HUES6 (cell line): ENCODE measurements around the gene LARGE2.

Experiments
- H3K27ac ChIP-seq: 2 replicates; pipeline ENCODE4 v1.7.0; 2013; ENCODE audit warnings: low read depth, mild to moderate bottlenecking, low read length, inconsistent platforms
- H3K27me3 ChIP-seq: 2 replicates; pipeline ENCODE4 v1.6.1; 2013; ENCODE audit warnings: low read length; ENCODE audit not compliant: control insufficient read depth, insufficient read depth
- H3K36me3 ChIP-seq: 2 replicates; pipeline ENCODE4 v1.6.1; 2013; ENCODE audit warnings: low read length; ENCODE audit not compliant: control insufficient read depth, insufficient read depth
- H3K4me1 ChIP-seq: 2 replicates; pipeline ENCODE4 v1.6.1; 2013; ENCODE audit warnings: low read length; ENCODE audit not compliant: control insufficient read depth, insufficient read depth
- H3K4me3 ChIP-seq: 2 replicates; pipeline ENCODE4 v1.5.1; 2013; ENCODE audit warnings: low read depth, low read length
- H3K9ac ChIP-seq: one replicate; pipeline ENCODE4 v1.6.1; 2013; ENCODE audit warnings: mild to moderate bottlenecking, low read length
- H3K9me3 ChIP-seq: 2 replicates; pipeline ENCODE4 v1.6.1; 2013; ENCODE audit warnings: low read depth, low read length; ENCODE audit not compliant: control insufficient read depth, insufficient read depth

The LARGE2 gene

DNA sequence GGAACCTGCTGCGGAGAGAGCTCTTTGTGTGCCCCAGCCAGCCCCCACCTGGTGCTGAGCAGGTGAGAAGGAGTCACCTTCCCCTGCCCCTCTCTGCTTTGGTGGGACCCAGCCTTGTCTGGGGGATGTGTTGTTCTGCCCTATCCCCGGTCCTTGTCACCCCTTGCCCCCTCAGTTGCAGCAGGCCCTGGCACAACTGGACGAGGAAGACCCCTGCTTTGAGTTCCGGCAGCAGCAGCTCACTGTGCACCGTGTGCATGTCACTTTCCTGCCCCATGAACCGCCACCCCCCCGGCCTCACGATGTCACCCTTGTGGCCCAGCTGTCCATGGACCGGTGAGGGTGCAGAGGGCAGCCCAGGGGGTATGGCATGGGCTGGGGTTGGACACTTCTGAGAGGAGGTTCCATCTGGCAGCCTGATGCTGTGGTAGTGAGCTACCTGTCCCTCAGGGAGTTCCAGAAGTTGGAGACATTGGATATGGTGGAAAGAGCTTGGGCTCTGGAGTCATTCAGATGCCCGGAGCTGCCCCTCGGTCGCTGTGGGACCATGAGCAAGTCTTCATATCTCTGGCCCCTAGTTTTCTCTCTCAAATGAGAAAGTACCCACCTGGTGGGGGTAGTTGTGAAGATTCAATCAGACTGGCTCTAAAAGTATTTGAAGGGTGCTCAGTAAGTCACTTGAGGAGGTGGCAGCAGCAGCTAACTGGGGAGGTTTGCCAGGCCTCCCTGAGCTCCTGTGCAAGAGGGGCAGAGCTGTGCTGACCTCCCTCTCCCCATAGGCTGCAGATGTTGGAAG is 4.3 kb downstream of the LARGE2 start:
- Histone ChIP-seq H3K27me3 (peaks cover 27% of the 10 kb centered on the region), H3K4me3 (no peak overlapping the region), H3K9me3 (no peaks in the 10 kb centered on the region), H3K27ac (no peak overlapping the region), H3K4me1 (peaks cover 5% of the 10 kb centered on the region), H3K36me3 (peaks cover 34% of the 10 kb centered on the region), H3K9ac (no peak overlapping the region)

DNA sequence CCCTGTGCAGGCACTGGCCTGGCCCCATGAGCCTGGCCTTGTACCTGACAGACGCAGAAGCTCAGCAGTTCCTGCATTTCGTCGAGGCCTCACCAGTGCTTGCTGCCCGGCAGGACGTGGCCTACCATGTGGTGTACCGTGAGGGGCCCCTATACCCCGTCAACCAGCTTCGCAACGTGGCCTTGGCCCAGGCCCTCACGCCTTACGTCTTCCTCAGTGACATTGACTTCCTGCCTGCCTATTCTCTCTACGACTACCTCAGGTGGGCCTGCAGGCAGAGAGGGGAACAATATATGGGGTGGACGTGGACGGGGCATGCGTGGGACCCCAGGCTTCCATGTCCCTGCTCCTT is 4.9 kb downstream of the LARGE2 start:
- peaks cover 40% of the 10 kb centered on the region for H3K36me3 ChIP-seq
- no peak overlapping the region for H3K27ac ChIP-seq

GRCh38 chr11:45927684-45928413 is 5.4 kb downstream of the LARGE2 start:
- Histone ChIP-seq H3K27me3 (peaks cover 17% of the 10 kb centered on the region), H3K4me3 (no peak overlapping the region), H3K27ac (no peak overlapping the region), H3K36me3 (peaks cover 42% of the 10 kb centered on the region), H3K9me3 (no peaks in the 10 kb centered on the region), H3K9ac (no peak overlapping the region), H3K4me1 (peaks cover 4% of the 10 kb centered on the region; the same call in 1 of the 2 replicates)

More for the DNA sequence above, 4.9 kb downstream of the LARGE2 start:
- H3K9ac ChIP-seq, result no peak overlapping the region
- H3K27me3 ChIP-seq, result peaks cover 22% of the 10 kb centered on the region
- no peaks in the 10 kb centered on the region for H3K9me3 ChIP-seq
- peaks cover 4% of the 10 kb centered on the region; the same call in 1 of the 2 replicates for H3K4me1 ChIP-seq
- no peak overlapping the region for H3K4me3 ChIP-seq

GRCh38 chr11:45928535-45929215 is 6.2 kb downstream of the LARGE2 start:
- no peak overlapping the region for H3K27ac ChIP-seq
- no peak overlapping the region for H3K4me3 ChIP-seq
- H3K9me3 ChIP-seq, result no peaks in the 10 kb centered on the region
- peaks cover 10% of the 10 kb centered on the region; the same call in 1 of the 2 replicates for H3K27me3 ChIP-seq
- no peak overlapping the region for H3K9ac ChIP-seq
- H3K36me3 ChIP-seq, result peaks cover 50% of the 10 kb centered on the region
- peaks cover 4% of the 10 kb centered on the region; the same call in 1 of the 2 replicates for H3K4me1 ChIP-seq

GRCh38 chr11:45929486-45930030 is 7.1 kb downstream of the LARGE2 start:
- no peaks in the 10 kb centered on the region for H3K4me1 ChIP-seq
- H3K36me3 ChIP-seq, result peaks cover 59% of the 10 kb centered on the region
- H3K9ac ChIP-seq, result no peak overlapping the region
- no peak overlapping the region for H3K27ac ChIP-seq
- H3K9me3 ChIP-seq, result no peaks in the 10 kb centered on the region
- H3K4me3 ChIP-seq, result no peak overlapping the region
- peaks cover 3% of the 10 kb centered on the region; the same call in 1 of the 2 replicates for H3K27me3 ChIP-seq

- Histone ChIP-seq H3K9me3 (no peaks in the 10 kb centered on the region), H3K27me3 (no peaks in the 10 kb centered on the region), H3K27ac (no peak overlapping the region), H3K9ac (no peak overlapping the region), H3K4me3 (no peak overlapping the region), H3K4me1 (no peaks in the 10 kb centered on the region), H3K36me3 (peaks cover 66% of the 10 kb centered on the region)
These were observed 7.8 kb downstream of the LARGE2 start for GRCh38 chr11:45930031-45930794.

DNA sequence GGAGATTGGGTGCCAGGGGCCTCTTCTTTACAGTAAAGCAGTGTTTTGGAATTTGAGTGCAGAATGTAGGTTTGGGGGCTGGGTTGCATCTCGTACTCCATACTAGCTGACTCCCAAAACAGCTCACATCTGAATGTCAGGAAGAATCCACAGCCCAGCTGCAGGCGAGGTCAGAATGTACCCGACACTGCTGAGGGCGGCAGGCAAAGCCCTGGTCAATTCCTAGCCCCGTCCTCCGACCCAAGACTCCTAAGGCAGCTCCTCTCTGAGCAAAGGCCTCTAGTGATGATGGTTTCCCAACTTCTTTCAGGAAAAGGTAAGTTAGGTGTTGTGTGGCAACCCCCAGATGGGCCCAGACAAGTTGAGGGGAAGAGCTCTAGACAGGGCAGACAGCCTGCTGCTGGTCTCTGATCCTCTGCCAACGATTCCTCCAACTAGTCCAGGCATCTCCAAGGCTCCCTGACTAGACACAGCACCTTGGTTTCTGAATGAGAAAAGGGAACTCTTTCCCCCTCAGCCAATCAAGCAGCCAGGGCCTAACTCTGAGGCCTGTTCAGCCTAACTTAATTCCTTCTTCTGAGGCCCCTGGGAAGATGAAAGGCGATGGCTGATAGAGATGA is 8.6 kb downstream of the LARGE2 start:
- peaks cover 69% of the 10 kb centered on the region for H3K36me3 ChIP-seq
- H3K4me1 ChIP-seq, result no peaks in the 10 kb centered on the region
- no peak overlapping the region for H3K9ac ChIP-seq
- no peaks in the 10 kb centered on the region for H3K9me3 ChIP-seq
- H3K27me3 ChIP-seq, result no peaks in the 10 kb centered on the region
- H3K27ac ChIP-seq, result no peak overlapping the region
- no peak overlapping the region for H3K4me3 ChIP-seq

GRCh38 chr11:45931739-45932138 is 9.3 kb downstream of the LARGE2 start:
- H3K36me3 ChIP-seq, result peaks cover 68% of the 10 kb centered on the region

GRCh38 chr11:45932217-45932616 is 9.8 kb downstream of the LARGE2 start:
- Histone ChIP-seq H3K36me3 (peaks cover 66% of the 10 kb centered on the region), H3K27ac (no peak overlapping the region), H3K9ac (no peak overlapping the region), H3K4me3 (no peak overlapping the region), H3K4me1 (no peaks in the 10 kb centered on the region), H3K9me3 (no peaks in the 10 kb centered on the region), H3K27me3 (no peaks in the 10 kb centered on the region)

More at GRCh38 chr11:45931739-45932138, 9.3 kb downstream of the LARGE2 start:
- H3K4me3 ChIP-seq, result no peak overlapping the region
- H3K9ac ChIP-seq, result no peak overlapping the region
- H3K9me3 ChIP-seq, result no peaks in the 10 kb centered on the region
- no peaks in the 10 kb centered on the region for H3K4me1 ChIP-seq
- no peaks in the 10 kb centered on the region for H3K27me3 ChIP-seq
- H3K27ac ChIP-seq, result no peak overlapping the region
